Measurements from ENCODE around the gene MANEAL. TPM values are rescaled to one million over a fixed set of nuclear protein-coding genes. Genes with fewer than 3 reads are reported as not detected.

The MANEAL gene
- total and polyA plus RNA-seq, 2 of the 13 experiments (the other 11 are each of a cell fraction or from before 2014, with no cell fraction given): 20.8 to 26.4 TPM

GRCh38 chr1:37849480-37849879, 55.8 kb downstream of the MANEAL start:
- no peak overlapping the region for H3K27ac ChIP-seq (ENCODE audit: extremely low read length, insufficient read depth, low read length)
- H2AFZ ChIP-seq (ENCODE audit: low read length): no peak overlapping the region
- no TSS peak for BruUV-seq (replicated peaks)
- POLR2A ChIA-PET: no interaction called here
- no peaks in the 10 kb centered on the region for H3K9me3 ChIP-seq (ENCODE audit: low read length)
- FAIRE-seq: no peak
- H3K36me3 ChIP-seq (replicated peaks in 1 of 2; ENCODE audit: control insufficient read depth in 1 of 2, insufficient read depth in 2 of 2, low read length in 2 of 2): peaks cover 5 to 20% of the 10 kb centered on the region in 2 experiments; a peak in 4 of 5 replicates
- H3K27me3 ChIP-seq (ENCODE audit: control insufficient read depth in 1 of 2, insufficient read depth in 2 of 2, low read length in 2 of 2): no peaks in the 10 kb centered on the region; a peak in 1 of 5 replicates
- intact Hi-C loops (cut with micrococcal nuclease; ENCODE audit: unreplicated experiment) (no loop called here), in situ Hi-C loops (cut with HindIII; ENCODE audit: extremely low pct_ligation_motif_present, low pct_unique_long_range_greater_than_20kb) (no loop called here)
- TF ChIP-seq SRSF4 (IDR thresholded peaks at IDR 0.05; ENCODE audit: low read depth, low read length, poor library complexity, severe bottlenecking): no peak
- TF ChIP-seq THAP7 (CRISPR knock-in tag; IDR thresholded peaks at IDR 0.05): no peak
- TF ChIP-seq DRAP1 (CRISPR knock-in tag; IDR thresholded peaks at IDR 0.05): no peak
- no peak for TF ChIP-seq PRPF4 (IDR thresholded peaks at IDR 0.05; ENCODE audit: low read depth, low read length, poor library complexity, severe bottlenecking)
- no peak for TF ChIP-seq ZBTB37 (CRISPR knock-in tag; IDR thresholded peaks at IDR 0.05)
- TF ChIP-seq ATRX (CRISPR knock-in tag; IDR thresholded peaks at IDR 0.05; ENCODE audit: borderline replicate concordance): no peak
- no peak for TF ChIP-seq CCDC6 (CRISPR knock-in tag; IDR thresholded peaks at IDR 0.05)
- TF ChIP-seq ZBTB43 (CRISPR knock-in tag; conservative IDR thresholded peaks at IDR 0.05): no peak
- 98% methylated on average over 3 of the region's 3 CpGs for WGBS (ENCODE audit: low lambda C conversion rate)
- H3K9ac ChIP-seq (ENCODE audit: insufficient read depth, low read depth, low read length): no peak overlapping the region
- ATAC-seq: no peak
- H3K4me2 ChIP-seq (ENCODE audit: low read depth, low read length): no peak overlapping the region
- H3K79me2 ChIP-seq (ENCODE audit: insufficient read depth, low read length): peaks cover 14% of the 10 kb centered on the region
- H4K20me1 ChIP-seq (ENCODE audit: insufficient read depth, low read length): no peaks in the 10 kb centered on the region
- DNase-seq (ENCODE audit: low spot score): no peak
- no peaks in the 10 kb centered on the region for H3K4me1 ChIP-seq (ENCODE audit: insufficient read depth, low read length)
- CTCF ChIA-PET (ENCODE audit: low intra/inter-chr PET ratio, low total read pairs): no interaction called here
- H3K4me3 ChIP-seq (replicated peaks in 1 of 3; ENCODE audit: insufficient read depth in 1 of 3, low read depth in 2 of 3, low read length in 3 of 3): no peak overlapping the region

Measured in HepG2 (cell line).